Heart left ventricle (tissue), 16 donors: ENCODE measurements around the gene SOCS3. TPM values are rescaled to one million over a fixed set of nuclear protein-coding genes. Genes with fewer than 3 reads are reported as not detected.

Experiments
- ATAC-seq, 4 donors: fragments of 200-7000 bp; cut with Tn5 transposase; one replicate each; pipeline ENCODE4 v1.9.1; 2020 to 2022; ENCODE audit warnings: moderate library complexity in 4 of 4, mild to moderate bottlenecking in 3 of 4, moderate number of reproducible peaks in 1 of 4
- DNase-seq, 5 donors: peaks; one replicate each; pipeline ENCODE4 v3.0.0-alpha.2; 2020
- H3K27ac ChIP-seq, 12 donors: fragments of 200-600 bp; sonication (generic) in 4 of 12; one replicate each; pipeline versions ENCODE4 v1.5.0 to v1.8.0; 2016 to 2022; ENCODE audit warnings: mild to moderate bottlenecking in 2 of 12
- H3K27me3 ChIP-seq, 9 donors: fragments of 200-600 bp; sonication (generic) in 2 of 9; one replicate each; pipeline versions ENCODE4 v1.5.1 to v1.8.0; 2016 to 2022; ENCODE audit warnings: mild to moderate bottlenecking in 3 of 9
- H3K36me3 ChIP-seq, 9 donors: fragments of 200-600 bp; sonication (generic) in 2 of 9; one replicate each; pipeline versions ENCODE4 v1.5.0 to v1.8.0; 2018 to 2022; ENCODE audit warnings: mild to moderate bottlenecking in 2 of 9
- H3K4me1 ChIP-seq, 12 donors: fragments of 200-600 bp; sonication (generic) in 4 of 12; one replicate each; pipeline versions ENCODE4 v1.5.0 to v1.8.0; 2016 to 2022; ENCODE audit warnings: mild to moderate bottlenecking in 3 of 12
- H3K4me3 ChIP-seq, 12 donors: fragments of 200-600 bp; sonication (generic) in 4 of 12; one replicate each; pipeline versions ENCODE4 v1.5.0 to v1.8.0; 2017 to 2022; ENCODE audit warnings: mild to moderate bottlenecking in 9 of 12, moderate library complexity in 4 of 12
- H3K9me3 ChIP-seq, 12 donors: fragments of 200-600 bp; sonication (generic) in 4 of 12; one replicate each; pipeline versions ENCODE4 v1.5.0 to v1.8.0; 2016 to 2022; ENCODE audit warnings: mild to moderate bottlenecking in 1 of 12
- POLR2A ChIP-seq, 2 donors: fragments of 450-650 bp; IDR thresholded peaks; one replicate each; pipeline ENCODE4 v1.6.1; 2017; ENCODE audit warnings: antibody characterized with exemption in 2 of 2, mild to moderate bottlenecking in 2 of 2, moderate library complexity in 2 of 2
- WGBS, 4 donors: extraction: QIAGEN DNeasy Blood & Tissue Kit in 2 of 4; methylation state at CpG; one replicate each; pipeline versions ENCODE4 v1.1.5 to v1.1.7; 2013 to 2018; 5-methylcytosine and 5-hydroxymethylcytosine counted together
- intact Hi-C, 10 donors: fragments of 100-400 bp; cut with DNase I; formaldehyde crosslinking; loops; one replicate each; pipeline versions ENCODE4 v1.11.1 to v1.14.2; 2022
- polyA plus RNA-seq, 2 donors: library from polyadenylated mRNA; stranded (reverse); fragments of 200-250 nt; gene quantifications; one replicate each; pipeline ENCODE4 v1.2.3, GENCODE V29; 2013
- total RNA-seq, 9 donors: library from RNA; depleted of rRNA in 2 of 9; stranded (reverse); fragments of >200 nt in 2 of 9; fragmentation: NEBNext Ultra II Directional in 3 of 9; extraction: Animal tissue kit (Norgen Biotek cat#: 25700) in 3 of 9; gene quantifications; one replicate each; pipeline versions ENCODE4 v1.1.0 to v1.2.4, GENCODE V29; 2016 to 2023
- TF ChIP-seq, protein P1 (sequence below), 12 donors: fragments of 200-600 bp; sonication (generic) in 4 of 12; IDR thresholded peaks; one replicate each; pipeline versions ENCODE4 v1.5.0 to v1.8.0; 2018 to 2022; ENCODE audit warnings: antibody characterized with exemption in 12 of 12, mild to moderate bottlenecking in 5 of 12
- donor health status: ischemic (EF 13 %, LVEDD 7.1; RV severe dilation, severe dysfunction).
- donor health status: healthy with polysubstance abuse.
- donor health status: DM: no; HTN: yes; CAD: no.
- donor health status: DM: no; HTN: no; CAD: no.
- donor health status: ischemic (EF 25% LVEDD 6.9; RV normal size, moderate dysfunction).
- donor health status: ischemic (EF 25% LVEDD 5.7; RV mildly dilated, moderate dysfunction).
- donor health status: healthy.
- donor health status: DM: yes; HTN: yes; CAD: no.
- donor health status: ischemic (EF 35%, LVEDD 5.7; RV mildly dilated, moderate dysfunction).
- donor health status: nonischemic (EF 11% LVEDD 7.7; RV severe dilation, severe dysfunction).
- donor health status: DM: yes; HTN: yes; CAD: no.
- donor health status: PGD.
- donor health status: ischemic (EF 29% LVEDD 5.4; RV normal size, mild dysfunction).
- donor health status: nonischemic (EF 23%, LVEDD 6.1; RV moderate dilation, normal function).

The SOCS3 gene
- total and polyA plus RNA-seq, 11 donors, result 4.6 to 134 (median 15.9) TPM

DNA sequence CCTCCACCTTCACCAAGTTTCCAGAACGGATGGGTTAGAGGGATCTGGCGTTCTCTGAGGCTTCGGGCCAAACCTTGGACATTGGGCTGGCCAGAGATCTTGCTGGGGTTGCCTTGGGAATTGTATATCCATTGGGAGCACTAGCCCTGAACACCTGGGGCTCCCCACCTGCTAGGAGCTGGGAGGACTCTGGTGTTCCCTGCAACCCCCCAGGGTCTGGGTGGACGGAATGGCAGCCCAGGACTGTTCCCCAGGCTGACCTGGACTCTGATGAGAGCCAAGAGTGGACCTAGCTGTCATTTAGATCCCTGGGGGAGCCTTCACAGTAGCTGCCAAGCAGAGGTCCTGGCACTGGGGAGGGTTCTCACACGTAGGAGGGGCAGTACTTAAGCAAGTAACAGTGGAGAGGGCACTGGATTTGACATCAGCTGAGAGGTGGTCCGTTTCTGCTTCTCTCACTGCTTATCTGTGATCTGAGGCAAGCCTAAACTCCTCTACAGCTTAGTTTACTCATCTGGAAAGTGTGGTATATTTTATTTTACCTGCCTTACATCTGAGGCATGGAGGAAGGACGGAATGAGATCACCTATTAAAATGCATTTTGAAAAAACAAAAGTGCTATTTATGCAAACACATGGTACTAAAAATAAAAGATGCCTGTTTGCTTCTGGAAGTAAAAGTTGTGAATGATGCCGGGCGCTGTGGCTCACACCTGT, 11.7 kb downstream of the SOCS3 start:
- DNase-seq (no peak), ATAC-seq (no peak)
- TF ChIP-seq, protein P1, sequence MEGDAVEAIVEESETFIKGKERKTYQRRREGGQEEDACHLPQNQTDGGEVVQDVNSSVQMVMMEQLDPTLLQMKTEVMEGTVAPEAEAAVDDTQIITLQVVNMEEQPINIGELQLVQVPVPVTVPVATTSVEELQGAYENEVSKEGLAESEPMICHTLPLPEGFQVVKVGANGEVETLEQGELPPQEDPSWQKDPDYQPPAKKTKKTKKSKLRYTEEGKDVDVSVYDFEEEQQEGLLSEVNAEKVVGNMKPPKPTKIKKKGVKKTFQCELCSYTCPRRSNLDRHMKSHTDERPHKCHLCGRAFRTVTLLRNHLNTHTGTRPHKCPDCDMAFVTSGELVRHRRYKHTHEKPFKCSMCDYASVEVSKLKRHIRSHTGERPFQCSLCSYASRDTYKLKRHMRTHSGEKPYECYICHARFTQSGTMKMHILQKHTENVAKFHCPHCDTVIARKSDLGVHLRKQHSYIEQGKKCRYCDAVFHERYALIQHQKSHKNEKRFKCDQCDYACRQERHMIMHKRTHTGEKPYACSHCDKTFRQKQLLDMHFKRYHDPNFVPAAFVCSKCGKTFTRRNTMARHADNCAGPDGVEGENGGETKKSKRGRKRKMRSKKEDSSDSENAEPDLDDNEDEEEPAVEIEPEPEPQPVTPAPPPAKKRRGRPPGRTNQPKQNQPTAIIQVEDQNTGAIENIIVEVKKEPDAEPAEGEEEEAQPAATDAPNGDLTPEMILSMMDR (IDR thresholded peaks at IDR 0.05), result no peak
- no peak for TF ChIP-seq POLR2A (IDR thresholded peaks at IDR 0.05)
- 80 to 83% (median 81%) methylated on average over 9 of the region's 9 CpGs for WGBS, 4 donors
- no peak overlapping the region for H3K4me3 ChIP-seq
- no peaks in the 10 kb centered on the region for H3K36me3 ChIP-seq
- no peaks in the 10 kb centered on the region for H3K9me3 ChIP-seq
- no peak overlapping the region for H3K27ac ChIP-seq
- no peaks in the 10 kb centered on the region for H3K27me3 ChIP-seq
- H3K4me1 ChIP-seq, result peaks cover 18 to 70% (median 43%) of the 10 kb centered on the region in 12 donors
- intact Hi-C loops, result loop anchor here in 1 of 10 donors (10.0 kb wide), 1 partner anchor 53 kb away; no protein-coding TSS in a partner anchor

DNA sequence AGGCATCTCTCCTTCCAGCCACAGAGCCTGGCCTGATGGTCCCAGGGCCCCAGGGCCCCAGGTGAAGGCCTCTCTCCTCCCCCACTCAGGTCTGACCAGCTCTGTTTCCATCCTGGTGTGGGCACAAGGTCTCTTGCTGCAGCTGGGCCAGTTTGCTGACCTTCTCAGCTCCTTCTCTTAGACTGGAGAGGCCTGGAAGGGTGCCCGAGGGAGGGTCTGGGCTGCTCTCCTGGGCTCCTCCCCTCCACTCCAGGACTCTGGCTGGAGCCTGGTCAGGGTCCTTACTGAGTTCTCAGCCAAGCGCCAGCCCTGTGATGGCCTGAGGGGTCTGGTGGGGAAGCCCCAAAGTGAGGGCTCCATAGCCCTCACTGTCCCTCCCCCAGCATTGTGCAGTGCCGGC, 12.4 kb downstream of the SOCS3 start:
- 88 to 95% (median 90%) methylated on average over 3 of the region's 3 CpGs; no CpG with 5 or more reads in 1 of the 4 donors for WGBS, 4 donors
- DNase-seq (peak in 1 of 5 donors; percentile 17), ATAC-seq (no peak)
- intact Hi-C loops, result loop anchor here in 1 of 10 donors (10.0 kb wide), 1 partner anchor 53 kb away; no protein-coding TSS in a partner anchor
- Histone ChIP-seq H3K4me1 (peaks cover 22 to 73% (median 46%) of the 10 kb centered on the region in 12 donors), H3K36me3 (no peaks in the 10 kb centered on the region), H3K27me3 (no peaks in the 10 kb centered on the region), H3K4me3 (no peak overlapping the region), H3K27ac (no peak overlapping the region), H3K9me3 (no peaks in the 10 kb centered on the region)
- TF ChIP-seq, protein P1 (IDR thresholded peaks at IDR 0.05), result no peak
- no peak for TF ChIP-seq POLR2A (IDR thresholded peaks at IDR 0.05)

DNA sequence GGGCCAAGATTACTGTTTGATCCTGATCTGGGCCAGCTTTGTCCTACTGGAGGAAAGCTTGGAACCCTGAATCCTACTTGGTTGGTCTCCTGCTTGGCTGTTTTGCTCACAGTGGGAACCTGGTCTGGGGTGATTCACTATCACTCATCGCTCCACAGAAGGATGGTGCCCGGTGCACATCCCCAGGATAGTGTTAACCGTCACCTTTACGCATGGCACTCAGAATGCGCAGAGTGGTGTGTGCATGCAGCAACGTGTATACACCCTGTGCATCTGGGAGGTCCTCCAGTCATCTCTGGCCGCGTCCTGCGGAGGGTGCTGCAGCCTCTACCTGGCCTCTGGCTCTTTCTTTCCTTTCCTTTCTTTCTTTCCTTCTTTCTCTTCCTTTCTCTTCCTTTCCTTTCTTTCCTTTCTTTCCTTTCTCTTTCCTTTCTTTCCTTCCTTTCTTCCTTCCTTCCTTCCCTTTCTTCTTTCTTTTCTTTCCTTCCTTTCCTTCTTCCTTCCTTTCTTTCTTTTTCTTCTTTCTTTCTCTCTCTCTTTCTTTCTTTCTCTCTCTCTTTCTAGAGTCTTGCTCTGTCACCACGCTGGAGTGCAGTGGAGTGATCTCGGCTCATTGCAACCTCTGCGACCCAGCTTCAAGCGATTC, 13.1 kb downstream of the SOCS3 start:
- Histone ChIP-seq H3K27ac (no peak overlapping the region), H3K4me1 (peaks cover 20 to 71% (median 44%) of the 10 kb centered on the region in 12 donors), H3K9me3 (no peaks in the 10 kb centered on the region), H3K4me3 (no peak overlapping the region), H3K27me3 (no peaks in the 10 kb centered on the region), H3K36me3 (no peaks in the 10 kb centered on the region)
- DNase-seq (peak in 1 of 5 donors; percentile 20), ATAC-seq (no peak)
- WGBS, 4 donors, result 90 to 95% (median 93%) methylated on average over 13 of the region's 13 CpGs
- TF ChIP-seq, protein P1 (IDR thresholded peaks at IDR 0.05), result no peak
- TF ChIP-seq POLR2A (IDR thresholded peaks at IDR 0.05), result no peak
- intact Hi-C loops, result loop anchor here in 1 of 10 donors (10.0 kb wide), 1 partner anchor 52 kb away; no protein-coding TSS in a partner anchor
